Effector CD8-positive, alpha-beta T cell (primary cell): Measurements from ENCODE around the gene MAPRE3.

Experiments used
- DNase-seq: peaks from one replicate; lab custom pipeline; 2025; lab: John Stamatoyannopoulos, UW

Gene MAPRE3

DNA sequence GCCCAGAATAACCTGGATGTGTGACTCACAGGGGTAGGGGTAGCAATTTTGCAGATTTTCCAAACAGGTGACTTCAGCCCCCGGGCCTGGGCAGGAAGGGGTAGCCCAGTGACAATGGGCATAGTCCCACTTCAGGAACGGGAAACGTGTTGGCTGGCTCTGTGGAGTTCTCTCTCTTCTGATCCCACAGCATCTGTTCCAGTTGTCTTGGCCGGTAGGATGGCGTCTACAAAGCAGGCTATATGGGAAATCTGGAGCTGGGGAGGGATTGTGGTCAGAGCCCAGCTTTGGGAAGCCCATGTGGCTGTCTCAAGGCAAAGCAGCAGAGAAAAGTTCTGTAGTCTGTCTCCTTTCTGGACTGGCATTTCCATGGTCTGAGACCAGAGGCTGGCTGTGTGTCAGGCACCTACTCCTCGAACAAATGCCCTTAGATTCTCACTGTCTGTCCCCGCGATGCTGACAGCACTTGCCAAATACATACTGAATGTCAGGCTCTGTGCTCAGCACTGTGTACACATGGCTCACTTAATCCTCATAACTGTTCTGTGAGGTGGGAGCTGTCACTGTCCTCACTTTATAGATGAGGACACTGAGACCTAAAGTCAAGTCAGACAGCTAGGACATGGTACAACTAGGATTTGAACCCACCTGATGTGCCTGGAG lies 44.5 kb downstream of the MAPRE3 start:
- no peak for DNase-seq

DNA sequence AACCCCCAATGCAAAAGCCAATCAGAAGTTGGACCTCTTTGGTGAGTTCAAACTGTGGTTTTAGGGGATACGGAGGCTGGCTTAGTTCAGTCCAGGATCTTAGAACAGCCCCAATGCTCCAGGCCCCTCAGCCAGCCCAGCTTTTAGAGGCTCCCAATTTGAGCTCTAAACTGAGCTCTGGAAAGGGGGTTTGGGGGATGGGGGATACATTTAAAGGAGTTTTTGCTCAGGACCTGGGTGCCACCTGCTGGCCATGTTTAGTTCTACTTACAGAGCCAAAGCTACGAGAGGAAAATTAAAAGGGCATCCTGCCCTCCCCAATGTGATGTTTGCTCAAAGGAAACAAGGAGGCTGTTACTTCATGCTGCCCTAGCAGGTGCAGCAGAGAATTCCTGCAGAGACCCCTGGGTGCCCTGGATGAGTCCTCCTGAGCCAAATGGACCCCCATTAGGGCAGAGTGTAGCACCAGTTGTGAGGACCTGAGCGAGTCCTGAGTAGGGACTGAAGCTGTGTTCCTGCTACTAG lies 46.4 kb downstream of the MAPRE3 start:
- peak; percentile 13 for DNase-seq

DNA sequence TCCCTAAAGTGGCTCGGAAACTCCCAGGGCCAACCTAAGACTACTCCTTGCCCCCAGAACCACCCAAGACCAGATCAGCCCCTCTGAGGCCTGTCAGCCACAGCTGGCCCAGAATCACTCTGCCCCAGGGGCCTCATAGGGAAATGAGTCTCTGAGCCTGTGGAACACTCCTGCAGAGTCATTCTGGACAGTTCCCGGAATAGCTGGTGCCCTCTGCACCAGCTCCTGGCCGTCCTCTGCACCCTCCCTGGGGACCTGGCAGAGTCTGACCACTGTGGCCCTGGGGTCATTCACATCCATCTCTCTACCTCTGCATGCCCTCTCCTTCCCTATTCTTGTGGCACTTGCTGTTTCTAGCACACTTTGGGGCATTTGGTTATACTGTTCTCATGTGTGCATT lies 47.7 kb downstream of the MAPRE3 start:
- DNase-seq = no peak

DNA sequence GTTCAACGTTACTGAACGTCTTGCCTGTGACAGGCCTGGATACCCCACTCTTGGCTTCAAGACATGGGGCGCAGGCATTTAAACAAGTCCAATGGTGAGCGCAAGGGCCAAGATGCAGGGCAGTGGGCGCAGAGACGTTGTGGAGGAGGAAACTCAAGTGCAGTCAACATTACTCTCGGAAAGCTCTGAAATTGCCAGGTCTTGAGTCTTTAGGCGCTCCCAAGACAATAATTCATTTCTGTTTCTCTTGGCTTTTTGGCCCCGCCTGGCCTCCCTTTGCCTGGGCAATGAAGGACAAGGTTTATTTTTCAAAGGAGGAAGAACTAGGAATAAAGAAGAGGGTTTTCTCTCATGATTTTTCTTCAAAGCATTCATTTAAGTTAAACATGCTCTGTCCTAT lies 49.0 kb downstream of the MAPRE3 start:
- no peak for DNase-seq

DNA sequence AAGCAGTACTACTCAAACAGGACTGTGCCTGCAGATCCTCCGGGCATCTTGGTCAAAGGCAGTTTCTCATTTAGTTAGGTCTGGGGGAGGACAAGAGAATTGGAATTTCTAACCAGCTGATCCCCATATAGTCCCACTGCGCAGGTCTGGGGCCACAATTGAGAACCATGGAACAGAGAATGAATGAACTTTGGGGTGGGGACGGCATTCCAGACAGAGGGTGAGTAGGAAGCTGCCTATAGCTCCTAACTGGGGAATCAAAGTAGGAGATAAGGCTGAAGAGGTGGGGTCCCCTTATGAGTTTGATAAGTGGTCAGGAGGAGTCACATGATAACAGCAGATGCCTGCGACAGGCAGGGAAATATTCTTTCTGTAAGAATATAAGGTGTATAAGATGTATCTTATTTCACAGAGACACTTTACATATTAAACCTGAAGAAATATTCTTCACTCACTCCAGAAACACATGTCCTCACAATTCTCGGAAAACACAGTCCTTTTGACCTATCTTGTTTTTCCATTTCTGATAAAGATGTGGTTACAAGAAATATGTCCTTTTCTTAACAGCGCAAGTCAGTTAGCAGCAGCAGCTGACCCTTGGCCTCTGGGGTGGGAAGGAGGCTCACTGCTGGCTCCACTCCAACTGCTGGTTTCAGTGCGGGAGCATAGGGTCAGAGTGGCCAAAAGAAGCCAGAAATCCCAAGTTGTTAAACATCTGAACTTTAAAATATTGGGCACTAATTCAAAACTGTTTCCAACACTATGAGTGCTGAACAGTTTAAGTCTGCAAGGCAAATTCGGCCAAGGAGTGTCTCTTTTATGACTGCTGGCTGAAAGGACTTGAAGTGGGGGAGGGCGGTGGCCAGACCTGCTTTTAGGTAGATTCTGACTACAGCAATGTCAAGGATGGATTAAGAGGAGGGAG lies 49.8 kb downstream of the MAPRE3 start:
- no peak for DNase-seq

DNA sequence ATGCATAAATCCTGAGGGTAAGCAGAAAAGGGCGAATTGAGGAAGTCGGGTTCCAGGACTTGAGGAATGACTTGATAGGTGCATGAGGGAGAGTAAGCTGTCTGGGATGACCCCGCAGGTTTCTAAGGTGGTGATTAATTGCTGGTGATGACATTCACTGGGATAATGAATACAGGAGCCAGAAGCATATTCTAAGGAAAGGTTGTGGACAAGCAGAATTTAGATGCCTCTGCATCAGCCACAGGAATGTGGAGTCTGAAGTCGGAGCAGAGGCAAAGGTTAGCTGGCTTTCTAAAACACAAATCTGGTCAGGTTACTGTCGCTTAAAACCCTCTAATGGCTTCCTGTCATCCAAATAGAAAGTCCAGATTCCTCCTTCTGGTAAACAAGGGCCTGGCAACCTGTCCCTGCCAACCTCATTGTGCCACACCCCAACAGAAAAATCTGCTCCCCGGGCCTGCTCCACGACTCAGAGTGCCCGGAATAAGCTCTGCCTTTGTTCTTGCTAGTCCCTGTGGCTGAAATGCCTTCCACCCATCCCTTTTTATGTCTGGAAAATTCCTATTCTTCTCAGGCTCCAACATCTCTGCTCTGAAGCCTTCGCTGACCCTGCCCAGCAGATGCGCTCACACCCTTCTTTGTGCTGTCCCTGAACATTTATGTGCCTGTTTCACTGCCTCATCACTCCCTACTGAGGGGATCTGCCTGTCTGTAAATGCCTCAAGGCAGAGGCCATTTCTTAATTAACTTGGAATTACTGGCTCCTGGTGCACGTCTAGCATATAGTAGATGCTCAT lies 51.0 kb downstream of the MAPRE3 start:
- DNase-seq = no peak

DNA sequence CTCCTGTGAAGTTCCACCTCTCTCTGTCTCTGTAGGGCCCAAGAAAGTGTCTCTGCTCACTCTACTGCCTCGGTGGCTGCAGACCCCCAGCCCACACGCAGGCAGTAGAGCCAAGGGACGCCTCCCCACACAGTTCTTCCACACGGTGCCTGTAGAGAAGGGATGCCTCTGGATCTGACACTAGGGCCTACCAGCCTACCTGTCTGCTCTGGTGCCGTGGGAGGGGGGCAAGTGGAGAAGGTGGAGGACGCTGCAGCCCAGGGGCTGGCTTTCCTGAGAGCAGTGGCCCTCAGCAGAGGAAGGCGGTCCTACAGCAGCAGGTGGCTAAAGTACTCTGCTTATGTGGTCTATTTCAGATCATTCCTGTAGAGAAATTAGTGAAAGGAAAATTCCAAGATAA lies 53.3 kb downstream of the MAPRE3 start:
- DNase-seq = no peak

DNA sequence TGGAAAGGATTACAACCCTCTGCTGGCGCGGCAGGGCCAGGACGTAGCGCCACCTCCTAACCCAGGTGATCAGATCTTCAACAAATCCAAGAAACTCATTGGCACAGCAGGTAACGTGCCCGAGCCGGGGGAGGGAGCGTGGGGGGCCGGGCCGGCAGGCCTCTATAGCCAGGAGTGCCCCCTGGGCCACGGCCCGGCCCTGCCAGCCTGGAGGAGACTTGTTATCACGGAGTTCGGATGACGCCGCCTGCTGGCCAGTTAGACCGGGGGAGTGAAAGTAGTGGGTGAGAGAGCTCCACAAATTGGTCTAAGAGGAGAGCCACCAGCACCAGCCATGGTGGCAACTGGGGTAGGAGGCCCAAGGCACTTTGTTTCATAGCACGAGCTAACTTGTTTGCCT lies 53.8 kb downstream of the MAPRE3 start:
- DNase-seq = no peak

DNA sequence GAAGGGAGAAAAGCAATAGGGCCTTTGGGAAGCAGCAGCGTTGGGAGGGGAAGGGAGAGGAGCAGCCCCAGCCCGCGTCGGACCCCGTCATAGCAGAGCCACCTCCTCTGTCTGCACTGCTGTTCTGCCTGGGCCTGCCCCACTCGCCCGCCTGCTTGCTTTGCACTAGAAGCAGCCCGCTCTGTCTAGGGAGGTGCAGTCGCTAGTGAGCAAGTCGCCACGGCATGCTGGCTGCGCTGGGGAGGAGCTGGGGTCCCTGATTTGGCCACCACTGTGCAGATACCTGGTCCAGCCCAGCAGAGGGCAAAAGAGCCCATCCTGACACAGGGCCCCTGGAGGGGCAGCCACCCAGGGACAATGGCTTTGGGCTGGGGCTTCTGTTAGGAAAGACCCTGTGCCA lies 54.4 kb downstream of the MAPRE3 start:
- no peak for DNase-seq

DNA sequence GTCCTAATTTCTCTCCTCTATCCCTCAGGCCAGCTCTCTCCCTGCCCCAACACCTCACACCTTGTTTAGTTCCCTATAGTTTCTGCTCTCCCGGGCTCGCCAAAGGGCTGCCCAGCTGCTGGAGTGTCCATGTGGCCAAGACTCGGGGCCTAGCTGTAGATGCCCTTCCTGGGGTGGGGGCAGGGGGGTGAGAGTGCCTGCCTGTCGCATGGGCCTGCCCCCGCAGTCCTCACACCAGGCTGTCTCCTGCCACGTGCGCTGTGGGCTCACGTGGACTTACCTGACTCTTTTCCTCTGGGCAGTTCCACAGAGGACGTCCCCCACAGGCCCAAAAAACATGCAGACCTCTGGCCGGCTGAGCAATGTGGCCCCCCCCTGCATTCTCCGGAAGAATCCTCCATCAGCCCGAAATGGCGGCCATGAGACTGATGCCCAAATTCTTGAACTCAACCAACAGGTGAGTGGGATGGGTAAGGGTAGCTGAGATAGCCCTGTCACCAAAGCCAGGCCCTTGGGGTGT lies 54.9 kb downstream of the MAPRE3 start:
- no peak for DNase-seq

DNA sequence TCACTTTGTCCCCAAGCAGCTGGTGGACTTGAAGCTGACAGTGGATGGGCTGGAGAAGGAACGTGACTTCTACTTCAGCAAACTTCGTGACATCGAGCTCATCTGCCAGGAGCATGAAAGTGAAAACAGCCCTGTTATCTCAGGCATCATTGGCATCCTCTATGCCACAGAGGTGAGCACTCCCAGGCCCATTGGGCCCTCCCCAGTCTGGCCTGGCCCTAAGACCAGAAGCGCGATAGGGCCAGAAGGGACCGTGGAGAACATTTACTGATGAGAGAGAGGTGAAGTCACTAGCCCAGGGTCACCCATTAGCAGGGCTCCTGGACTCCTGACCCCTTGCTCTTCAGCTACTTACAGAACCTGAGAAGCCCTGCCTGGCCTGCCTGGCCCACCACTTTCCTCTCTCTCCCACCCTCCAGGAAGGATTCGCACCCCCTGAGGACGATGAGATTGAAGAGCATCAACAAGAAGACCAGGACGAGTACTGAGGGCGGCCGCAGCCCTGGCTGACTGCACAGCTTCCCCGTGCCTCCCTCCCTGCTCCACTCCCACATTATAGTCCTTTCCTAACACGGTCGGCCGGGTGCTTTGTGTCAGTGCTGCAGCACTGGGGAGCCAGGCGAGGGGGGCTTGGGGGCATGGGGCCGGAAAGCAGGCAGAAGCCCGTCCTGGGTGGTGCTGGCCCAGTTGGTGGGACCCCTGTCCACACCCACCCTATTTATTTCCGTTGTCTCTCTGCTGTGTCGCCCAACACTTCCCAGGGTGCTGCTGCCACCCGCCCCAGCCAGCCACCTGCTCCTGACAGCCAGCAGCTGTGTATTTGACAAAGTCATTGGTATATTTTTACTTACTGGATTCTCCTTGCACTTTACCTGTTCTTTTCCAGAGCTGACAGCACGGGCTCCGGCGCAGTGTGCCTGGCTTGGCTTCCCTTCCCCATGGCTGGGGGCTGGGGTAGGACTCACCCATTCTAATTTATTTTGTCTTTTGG lies 55.7 kb downstream of the MAPRE3 start:
- no peak for DNase-seq

DNA sequence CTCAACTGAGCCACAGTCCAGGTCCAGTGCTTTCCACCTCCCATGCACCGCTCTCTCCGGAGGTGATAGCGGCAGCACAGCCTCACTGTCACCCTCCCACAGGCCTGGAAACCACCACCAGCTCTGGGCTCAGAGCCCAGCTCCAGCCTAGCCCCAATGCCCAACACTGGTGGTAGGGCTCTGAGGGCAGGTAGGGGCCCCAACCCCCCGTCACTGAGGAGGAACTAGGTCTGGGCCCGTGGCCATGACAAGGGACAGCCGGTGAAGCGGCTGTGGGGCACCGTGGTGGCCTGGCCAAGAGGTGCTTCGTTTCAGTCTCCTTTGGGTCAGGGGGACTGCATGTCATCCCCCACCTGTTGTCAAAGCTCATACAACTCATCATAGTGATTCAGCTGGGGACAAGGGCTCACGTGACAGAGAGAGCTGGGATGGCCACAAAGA lies 56.8 kb downstream of the MAPRE3 start:
- no peak for DNase-seq

DNA sequence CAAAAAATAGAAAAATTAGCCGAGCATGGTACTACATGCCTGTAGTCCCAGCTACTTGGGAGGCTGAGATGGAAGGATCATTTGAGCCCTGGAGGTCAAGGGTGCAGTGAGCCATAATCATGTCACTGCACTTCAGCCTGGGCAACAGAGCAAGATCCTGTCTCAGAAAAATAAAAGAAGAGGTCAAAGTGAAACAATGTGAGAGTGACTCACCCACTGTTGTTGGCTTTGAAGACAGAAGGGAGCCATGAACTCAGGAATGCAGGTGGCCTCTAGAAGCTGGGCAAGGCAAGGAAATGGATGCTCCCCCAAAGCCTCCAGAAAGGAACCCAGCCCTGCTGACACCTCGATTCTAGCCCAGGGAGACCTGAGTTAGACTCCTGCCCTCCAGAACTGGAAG lies 58.6 kb downstream of the MAPRE3 start:
- DNase-seq = no peak

DNA sequence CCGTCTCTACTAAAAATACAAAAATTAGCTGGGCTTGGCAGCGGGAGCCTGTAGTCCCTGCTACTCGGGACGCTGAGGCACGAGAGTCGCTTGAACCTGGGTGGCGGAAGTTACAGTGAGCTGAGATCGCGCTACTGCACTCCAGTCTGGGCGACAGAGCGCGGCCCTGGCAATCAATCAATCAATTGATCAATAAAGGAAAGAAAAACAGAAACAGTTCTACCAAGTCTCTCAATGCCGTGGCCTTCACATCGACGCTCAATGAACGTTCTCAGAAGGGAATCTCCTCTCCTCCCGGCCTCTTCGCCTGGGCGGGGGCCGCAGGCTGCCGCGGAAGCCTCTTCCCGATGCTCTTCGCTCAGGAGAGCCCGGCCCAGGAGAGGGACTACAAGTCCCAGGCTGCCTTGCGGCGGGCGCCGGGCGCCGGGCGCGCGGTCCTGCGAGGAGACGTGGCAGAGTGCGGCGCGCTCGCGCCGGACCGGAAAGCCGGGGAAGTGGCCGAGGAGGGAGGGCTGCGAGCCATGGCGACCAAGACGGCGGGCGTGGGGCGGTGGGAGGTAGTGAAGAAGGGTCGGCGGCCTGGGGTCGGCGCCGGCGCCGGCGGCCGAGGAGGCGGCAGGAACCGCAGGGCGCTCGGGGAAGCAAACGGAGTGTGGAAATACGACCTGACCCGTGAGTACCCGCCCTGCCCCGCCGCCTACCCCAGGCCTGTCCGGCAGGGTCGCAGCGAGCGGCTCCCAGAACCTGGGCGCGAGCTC lies 62.2 kb downstream of the MAPRE3 start, which contains the start of gene TMEM214:
TMEM214 (plus strand) TSS at position 471 of the 758 bp plus-strand sequence; CDS start at position 522, 51 bp downstream.
- DNase-seq = peak; percentile 64

DNA sequence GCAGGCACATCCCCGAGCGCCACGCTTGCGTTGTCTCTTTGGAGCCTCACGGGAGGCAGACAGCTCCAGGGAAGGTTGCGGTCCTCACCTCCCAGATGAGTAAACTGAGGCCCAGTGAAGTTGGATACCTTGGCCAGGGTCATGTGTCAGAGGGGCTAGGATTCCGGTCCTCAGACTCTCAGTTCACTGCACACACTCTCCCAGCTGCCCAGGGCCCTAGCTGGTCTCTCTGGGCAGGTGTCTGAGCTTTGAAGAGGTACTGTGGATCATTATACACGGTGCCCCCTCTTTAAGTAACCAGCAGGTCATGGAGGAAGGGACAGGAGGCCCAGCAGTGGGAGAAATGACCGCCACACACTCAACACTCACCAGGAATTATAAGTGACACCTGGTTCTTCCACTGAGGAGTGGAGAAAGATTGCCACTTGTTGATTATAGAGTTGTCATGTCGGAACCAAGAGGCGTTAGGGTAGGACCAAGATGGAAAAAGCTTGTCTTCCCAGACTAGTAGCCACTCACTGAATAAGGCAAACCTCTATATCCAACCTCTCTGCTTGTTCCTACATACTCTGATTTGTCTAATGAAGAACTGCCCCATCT lies 62.9 kb downstream of the MAPRE3 start:
- DNase-seq = no peak

DNA sequence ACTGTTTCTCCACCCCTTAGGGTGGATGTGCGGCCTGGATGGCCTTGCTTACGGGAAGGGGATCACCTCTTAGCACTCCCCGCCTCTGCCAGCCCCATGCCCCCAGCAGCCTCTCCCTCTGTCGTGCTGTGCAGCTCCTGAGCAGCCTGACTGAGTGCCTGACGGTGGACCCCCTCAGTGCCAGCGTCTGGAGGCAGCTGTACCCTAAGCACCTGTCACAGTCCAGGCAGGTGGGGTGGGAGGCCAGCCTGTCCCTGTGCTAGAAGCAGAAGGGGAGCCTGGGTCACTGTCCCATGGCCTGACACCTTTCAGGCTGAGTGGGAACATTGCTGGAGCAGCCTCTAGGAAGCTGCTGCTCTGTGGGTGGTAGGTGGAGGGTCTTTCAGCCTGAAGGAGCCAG lies 67.6 kb downstream of the MAPRE3 start:
- no peak for DNase-seq

DNA sequence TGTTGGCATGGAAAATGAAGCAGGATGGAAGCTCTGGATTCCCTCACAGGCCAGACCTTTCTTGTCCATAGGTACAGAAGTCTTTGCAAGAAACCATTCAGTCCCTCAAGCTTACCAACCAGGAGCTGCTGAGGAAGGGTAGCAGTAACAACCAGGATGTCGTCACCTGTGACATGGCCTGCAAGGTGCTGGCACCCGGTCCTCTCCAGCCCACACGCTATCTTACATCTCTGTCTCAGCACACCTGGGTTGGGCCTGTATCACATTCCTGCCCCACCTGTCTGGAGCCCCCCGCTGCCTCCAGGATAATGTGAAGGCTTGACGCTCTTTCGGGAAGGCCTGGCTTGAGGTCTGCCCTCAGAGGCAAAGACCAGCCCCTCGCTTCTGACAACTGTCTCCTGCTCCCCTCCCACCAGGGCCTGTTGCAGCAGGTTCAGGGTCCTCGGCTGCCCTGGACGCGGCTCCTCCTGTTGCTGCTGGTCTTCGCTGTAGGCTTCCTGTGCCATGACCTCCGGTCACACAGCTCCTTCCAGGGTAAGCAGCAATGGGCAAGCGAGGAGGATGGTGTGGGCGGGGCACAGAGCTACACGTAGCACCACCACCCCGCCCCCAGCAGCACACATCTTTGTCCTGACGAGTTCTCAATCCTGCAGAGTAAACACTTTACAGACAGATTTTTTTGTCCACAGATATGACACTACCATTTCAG lies 68.3 kb downstream of the MAPRE3 start:
- DNase-seq = no peak

DNA sequence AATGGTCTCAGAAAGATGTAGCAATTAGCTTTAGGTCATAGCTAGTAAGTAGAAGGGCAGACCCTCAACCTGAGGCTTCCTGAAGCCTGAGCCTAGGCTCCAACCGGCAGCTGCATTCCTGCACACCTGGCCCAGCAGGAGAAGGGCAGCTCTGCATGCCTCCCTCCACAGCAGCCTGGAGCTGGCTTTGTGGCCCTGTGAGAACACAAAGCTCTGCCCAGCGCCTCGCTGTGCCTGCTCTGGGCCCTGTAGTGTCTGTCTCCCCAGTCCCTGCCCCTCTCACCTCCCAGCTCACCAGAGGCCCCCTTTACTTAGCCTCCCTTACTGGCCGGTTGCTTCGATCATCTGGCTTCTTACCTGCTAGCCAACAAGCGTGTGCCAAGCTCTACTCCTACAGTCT lies 69.0 kb downstream of the MAPRE3 start:
- DNase-seq = no peak

DNA sequence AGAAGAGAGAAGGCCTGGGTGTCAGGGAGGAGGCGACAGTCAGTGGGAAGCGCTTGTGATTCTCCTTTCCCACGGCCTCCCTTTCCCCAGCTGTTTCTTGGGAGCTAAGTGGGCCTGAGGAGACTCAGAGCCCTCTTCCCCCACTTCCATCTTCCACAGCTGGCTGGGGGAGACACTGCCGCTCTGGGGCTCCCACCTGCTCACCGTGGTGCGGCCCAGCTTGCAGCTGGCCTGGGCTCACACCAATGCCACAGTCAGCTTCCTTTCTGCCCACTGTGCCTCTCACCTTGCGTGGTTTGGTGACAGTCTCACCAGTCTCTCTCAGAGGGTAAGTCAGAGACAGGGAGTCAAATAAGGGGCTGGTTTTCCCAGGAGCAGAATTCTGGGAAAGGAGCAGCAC lies 69.4 kb downstream of the MAPRE3 start:
- no peak for DNase-seq
